RPMI7951 (cell line): ENCODE measurements around the gene TSPAN9. TPM values are rescaled to one million over a fixed set of nuclear protein-coding genes. Genes with fewer than 3 reads are reported as not detected.

Source experiments
- DNase-seq: peaks from one replicate; pipeline ENCODE4 v3.0.0-alpha.2; 2012; ENCODE audit warnings: low read depth
- total RNA-seq: library from RNA; depleted of rRNA; stranded (reverse); fragments of >200 nt; shearing (Covaris generic); gene quantifications from 2 replicates; pipeline ENCODE4 v1.2.3, GENCODE V29; 2014

The TSPAN9 gene
- total RNA-seq, 1 experiment from 2014 or later: 37.6 TPM

- DNase-seq: no peak
Observed at GRCh38 chr12:3099146-3099545, 22.0 kb downstream of the TSPAN9 start.

DNA sequence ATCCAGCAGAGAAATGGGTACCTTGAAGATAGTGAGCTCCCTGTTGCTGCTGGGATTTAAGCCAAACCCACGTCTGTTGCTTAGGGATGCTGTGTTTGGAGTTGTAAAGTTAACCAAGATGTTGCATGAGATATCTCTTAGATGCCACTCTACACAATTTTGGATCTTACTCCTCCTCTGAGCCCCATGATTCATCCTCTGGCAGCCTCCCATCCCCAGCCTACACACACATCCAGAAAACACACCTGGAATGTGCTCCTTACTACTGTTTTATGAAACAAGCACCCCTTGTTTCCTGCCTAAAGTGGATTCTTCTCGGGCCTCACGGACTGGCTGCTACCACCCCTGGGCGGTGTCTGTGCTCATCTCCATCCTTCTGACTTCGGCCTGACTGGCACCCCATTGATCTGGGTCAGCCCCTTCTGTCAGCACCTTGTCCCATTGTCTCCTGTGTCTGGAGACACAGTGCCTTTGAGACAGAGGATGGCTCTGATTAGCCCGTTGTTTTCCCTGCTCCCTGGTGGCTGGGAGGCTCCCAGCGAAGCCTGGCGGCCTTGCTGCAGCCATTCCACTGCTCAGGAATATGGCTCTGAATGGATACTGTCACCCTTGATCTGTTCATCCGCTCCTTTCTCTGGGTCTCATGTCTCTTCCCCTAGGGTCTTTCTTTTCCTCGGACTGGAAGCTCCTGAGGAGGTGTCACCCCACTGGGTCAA, 24.3 kb downstream of the TSPAN9 start:
- peak; percentile 77 for DNase-seq

DNA sequence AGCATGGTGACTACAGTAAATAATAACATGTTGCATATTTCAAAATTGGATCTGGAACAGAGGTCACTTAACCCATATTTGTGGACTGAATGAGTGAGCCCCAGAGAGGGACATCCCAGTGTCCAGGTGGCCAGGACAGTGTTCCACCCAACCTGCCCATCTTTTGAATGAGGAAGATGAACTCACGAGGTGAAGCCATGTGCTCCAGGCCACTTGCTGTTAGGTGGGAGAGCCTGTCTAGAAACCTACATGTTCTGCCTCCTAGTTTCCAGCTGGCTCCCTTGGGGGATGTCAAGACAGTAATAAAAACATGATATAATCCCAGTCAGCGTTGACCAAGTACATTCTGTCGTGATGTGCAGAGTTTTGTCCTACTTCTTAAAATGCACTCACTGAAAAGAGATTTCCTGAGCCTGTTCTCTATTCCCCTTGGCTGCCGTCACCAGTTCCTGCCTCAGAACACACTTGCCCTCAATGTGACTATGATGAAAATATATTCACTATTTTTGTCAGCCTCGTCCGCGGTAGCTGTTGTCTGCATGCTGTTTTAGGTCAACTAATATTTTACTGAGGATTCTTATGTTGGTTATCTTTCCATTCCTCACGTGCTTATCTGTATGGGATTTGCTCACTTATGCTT, 25.7 kb downstream of the TSPAN9 start:
- no peak for DNase-seq

GRCh38 chr12:3103806-3104205, 26.6 kb downstream of the TSPAN9 start:
- DNase-seq: no peak

DNA sequence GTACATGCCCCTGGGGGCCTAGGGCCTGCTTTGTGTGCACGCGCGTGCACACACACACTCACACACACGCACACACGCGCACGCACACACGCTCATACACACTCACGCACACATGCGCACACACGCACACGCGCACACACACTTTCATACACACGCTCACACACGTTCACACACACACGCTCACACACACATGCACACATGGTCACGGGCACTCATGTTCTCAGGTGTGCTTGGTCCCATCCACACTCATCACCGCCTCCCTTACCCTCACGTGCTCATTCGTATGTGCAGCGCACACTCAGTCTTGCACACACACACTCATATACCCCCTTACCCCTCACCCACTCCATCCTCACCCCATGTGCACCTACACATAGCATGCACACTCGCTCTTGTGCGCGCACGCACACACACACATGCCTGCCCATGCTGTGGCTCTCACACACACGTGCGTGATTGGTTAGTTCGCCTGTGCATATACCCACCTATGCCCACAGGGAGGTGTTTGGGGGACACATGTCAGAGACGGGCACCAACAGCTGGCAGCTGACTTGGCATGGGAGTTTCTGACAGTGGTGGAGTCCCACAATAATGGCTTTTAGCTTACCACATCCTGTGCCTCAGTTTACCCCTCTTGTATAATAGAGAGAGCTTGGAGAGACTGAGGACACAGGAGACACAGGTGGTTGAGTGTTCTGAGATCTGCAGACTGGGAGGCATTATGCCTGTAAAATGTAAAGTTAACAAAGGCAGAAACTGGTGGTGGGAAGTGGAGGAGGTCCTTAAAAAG, 28.7 kb downstream of the TSPAN9 start:
- DNase-seq: no peak

GRCh38 chr12:3106579-3106978, 29.4 kb downstream of the TSPAN9 start:
- DNase-seq: no peak

DNA sequence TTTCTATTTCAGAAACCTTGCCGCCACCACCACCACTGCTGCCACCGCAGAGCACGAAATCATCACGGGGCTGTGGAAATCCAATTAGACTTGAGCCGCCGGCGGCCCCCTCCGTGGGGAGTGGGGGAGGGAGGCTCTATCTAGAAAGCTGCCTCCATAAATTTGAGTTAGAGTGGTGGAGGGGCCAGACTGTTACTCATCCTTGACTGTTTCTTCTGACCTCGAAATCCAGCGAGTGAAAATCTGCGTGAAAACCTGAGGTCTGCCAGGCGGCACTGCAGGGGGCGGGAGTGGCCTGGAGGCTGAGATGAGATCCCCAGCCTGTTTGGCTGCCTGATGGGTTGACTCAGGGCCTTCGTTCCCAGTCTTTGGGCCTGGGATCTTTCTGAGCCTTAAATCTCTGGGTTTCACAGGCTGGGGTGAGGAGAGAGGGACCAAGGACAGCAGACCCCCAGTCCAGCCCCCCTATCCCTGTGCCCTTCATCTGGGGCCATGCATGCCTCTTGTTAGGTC, 29.9 kb downstream of the TSPAN9 start:
- peak; percentile 95 for DNase-seq

- DNase-seq: peak; percentile 64
Observed at GRCh38 chr12:3107954-3108353, 30.8 kb downstream of the TSPAN9 start.

- DNase-seq: no peak
Observed at GRCh38 chr12:3110578-3110977, 33.4 kb downstream of the TSPAN9 start.

GRCh38 chr12:3113671-3114325, 36.6 kb downstream of the TSPAN9 start:
- DNase-seq: no peak

DNA sequence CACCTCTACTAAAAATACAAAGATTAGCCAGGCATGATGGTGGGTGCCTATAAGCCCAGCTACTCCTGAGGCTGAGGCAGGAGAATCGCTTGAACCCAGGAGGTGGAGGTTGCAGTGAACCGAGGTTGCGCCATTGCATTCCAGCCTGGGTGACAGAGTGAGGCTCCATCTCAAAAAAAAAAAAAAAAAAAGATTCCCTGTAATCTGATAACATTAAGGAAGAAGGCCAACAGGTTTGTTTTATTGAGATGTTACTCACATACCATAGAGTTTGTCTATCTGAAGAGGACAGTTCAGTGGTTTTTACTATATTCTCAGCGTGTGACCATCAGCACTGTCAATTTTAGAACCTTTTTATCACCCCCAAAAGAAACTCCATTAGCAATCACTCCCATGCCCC, 37.5 kb downstream of the TSPAN9 start:
- DNase-seq: no peak

GRCh38 chr12:3115078-3115477, 37.9 kb downstream of the TSPAN9 start:
- DNase-seq: no peak

GRCh38 chr12:3116106-3116844, 39.1 kb downstream of the TSPAN9 start:
- peak; percentile 33 for DNase-seq

- peak; percentile 97 for DNase-seq
Observed at GRCh38 chr12:3117144-3117581, 40.0 kb downstream of the TSPAN9 start.

DNA sequence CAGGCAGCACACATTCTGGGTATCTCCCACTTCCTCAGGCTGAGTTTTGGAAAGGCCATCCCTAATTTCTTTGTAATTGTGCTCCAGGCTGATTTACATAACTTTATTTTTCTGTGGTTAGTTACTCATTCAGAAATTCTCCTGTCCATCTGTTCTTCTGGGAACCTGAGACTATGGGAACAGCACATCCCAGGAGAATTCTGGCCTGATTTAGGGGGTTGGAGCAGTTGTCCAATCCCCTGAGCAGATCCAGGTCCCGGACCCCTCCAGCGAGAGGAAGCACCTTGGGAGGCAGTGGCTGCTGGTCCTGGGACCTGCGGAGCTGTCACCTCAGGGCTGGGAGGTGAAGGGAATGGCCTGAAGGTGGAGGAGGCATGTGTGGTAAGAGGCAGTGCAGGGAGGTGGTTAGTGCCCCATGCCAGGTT, 40.4 kb downstream of the TSPAN9 start:
- DNase-seq: peak; percentile 98

GRCh38 chr12:3119192-3119755, 42.1 kb downstream of the TSPAN9 start:
- DNase-seq: peak; percentile 84

- peak; percentile 98 for DNase-seq
Observed at GRCh38 chr12:3119756-3120601, 42.8 kb downstream of the TSPAN9 start.

- DNase-seq: no peak
Observed at GRCh38 chr12:3120701-3121100, 43.5 kb downstream of the TSPAN9 start.

- DNase-seq: peak; percentile 97
Observed at GRCh38 chr12:3122841-3123678, 45.9 kb downstream of the TSPAN9 start.
